GM12801 (cell line): ENCODE measurements around the gene SCAMP2.

Experiments
- CTCF ChIP-seq: IDR thresholded peaks from one replicate; pipeline ENCODE4 v1.5.1; 2011; ENCODE audit warnings: control low read depth; ENCODE audit not compliant: insufficient read length; ENCODE audit errors: extremely low read depth

Gene SCAMP2

GRCh38 chr15:74838746-74839525, 34.2 kb downstream of the SCAMP2 start:
- TF ChIP-seq CTCF = no peak

- TF ChIP-seq CTCF = no peak
These were observed 35.0 kb downstream of the SCAMP2 start for GRCh38 chr15:74838137-74838516.

- no peak for TF ChIP-seq CTCF
These were observed 35.6 kb downstream of the SCAMP2 start for GRCh38 chr15:74837482-74838136.

- TF ChIP-seq CTCF = no peak
These were observed 36.3 kb downstream of the SCAMP2 start for GRCh38 chr15:74836846-74837245.

- no peak for TF ChIP-seq CTCF
These were observed 37.8 kb downstream of the SCAMP2 start for GRCh38 chr15:74835312-74835823.

GRCh38 chr15:74833376-74834107, 39.6 kb downstream of the SCAMP2 start:
- TF ChIP-seq CTCF = no peak

- TF ChIP-seq CTCF = no peak
These were observed 40.3 kb downstream of the SCAMP2 start for GRCh38 chr15:74832826-74833225.
